ENCODE results near the gene NFIC.
"Not testable (repeated sequence)": the region's sequence is repeated elsewhere in the genome, so short reads cannot be mapped to it uniquely, and the experiment has no call there.

The NFIC gene

GRCh38 chr19:3336351-3336679 lies 30.1 kb upstream of the NFIC start:
- H3K4me3 ChIP-seq (ENCODE audit: low read length) = no peak overlapping the region
- DNase-seq (ENCODE audit: low read depth, low spot score) = no peak

GRCh38 chr19:3336680-3337523 lies 29.5 kb upstream of the NFIC start:
- no peak for DNase-seq (ENCODE audit: low read depth, low spot score)
- H3K4me3 ChIP-seq (ENCODE audit: low read length) = no peak overlapping the region

GRCh38 chr19:3338541-3339181 lies 27.7 kb upstream of the NFIC start:
- peak; percentile 91 for DNase-seq (ENCODE audit: low read depth, low spot score)
- H3K4me3 ChIP-seq (ENCODE audit: low read length) = peak overlapping the region; percentile 43

GRCh38 chr19:3340340-3340739 lies 26.0 kb upstream of the NFIC start:
- no peak overlapping the region for H3K4me3 ChIP-seq (ENCODE audit: low read length)
- no peak for DNase-seq (ENCODE audit: low read depth, low spot score)

- no peak for DNase-seq (ENCODE audit: low read depth, low spot score)
- no peak overlapping the region for H3K4me3 ChIP-seq (ENCODE audit: low read length)
Observed at GRCh38 chr19:3342246-3342645, 24.1 kb upstream of the NFIC start.

- DNase-seq (ENCODE audit: low read depth, low spot score); H3K4me3 ChIP-seq (ENCODE audit: low read length): not testable (repeated sequence)
Observed at GRCh38 chr19:3342962-3343361, 23.4 kb upstream of the NFIC start.

GRCh38 chr19:3343619-3344502 lies 22.5 kb upstream of the NFIC start:
- peak; percentile 85 for DNase-seq (ENCODE audit: low read depth, low spot score)

GRCh38 chr19:3344608-3345598 lies 21.5 kb upstream of the NFIC start:
- DNase-seq (ENCODE audit: low read depth, low spot score) = no peak
- H3K4me3 ChIP-seq (ENCODE audit: low read length) = no peak overlapping the region

More at GRCh38 chr19:3343619-3344502, 22.5 kb upstream of the NFIC start:
- H3K4me3 ChIP-seq (ENCODE audit: low read length) = peak overlapping the region; percentile 59

- H3K4me3 ChIP-seq (ENCODE audit: low read length) = no peak overlapping the region
- no peak for DNase-seq (ENCODE audit: low read depth, low spot score)
Observed at GRCh38 chr19:3345850-3346460, 20.4 kb upstream of the NFIC start.

- H3K4me3 ChIP-seq (ENCODE audit: low read length) = no peak overlapping the region
- DNase-seq (ENCODE audit: low read depth, low spot score) = no peak
Observed at GRCh38 chr19:3346677-3347353, 19.6 kb upstream of the NFIC start.

- no peak for DNase-seq (ENCODE audit: low read depth, low spot score)
- no peak overlapping the region for H3K4me3 ChIP-seq (ENCODE audit: low read length)
Observed at GRCh38 chr19:3348042-3348441, 18.3 kb upstream of the NFIC start.

- DNase-seq (ENCODE audit: low read depth, low spot score); H3K4me3 ChIP-seq (ENCODE audit: low read length): not testable (repeated sequence)
Observed at GRCh38 chr19:3348469-3348868, 17.9 kb upstream of the NFIC start.

- DNase-seq (ENCODE audit: low read depth, low spot score) = no peak
Observed at GRCh38 chr19:3350014-3350663, 16.2 kb upstream of the NFIC start.

GRCh38 chr19:3351702-3352447 lies 14.5 kb upstream of the NFIC start:
- DNase-seq (ENCODE audit: low read depth, low spot score) = no peak
- H3K4me3 ChIP-seq (ENCODE audit: low read length) = no peak overlapping the region

More at GRCh38 chr19:3350014-3350663, 16.2 kb upstream of the NFIC start:
- no peak overlapping the region for H3K4me3 ChIP-seq (ENCODE audit: low read length)

GRCh38 chr19:3353493-3353892 lies 12.9 kb upstream of the NFIC start:
- DNase-seq (ENCODE audit: low read depth, low spot score) = no peak
- no peak overlapping the region for H3K4me3 ChIP-seq (ENCODE audit: low read length)

- H3K4me3 ChIP-seq (ENCODE audit: low read length) = no peak overlapping the region
- DNase-seq (ENCODE audit: low read depth, low spot score) = no peak
Observed at GRCh38 chr19:3356805-3357204, 9.6 kb upstream of the NFIC start.
